NCI-H2171 treated with DMSO at 0.1 percent for 48 hours (cell line): ENCODE data around the gene RAPH1.

Experiments
- DNase-seq: peaks from one replicate; lab custom pipeline; 2025; lab: John Stamatoyannopoulos, UW

The RAPH1 gene

GRCh38 chr2:203535078-203535783 lies at the start of gene RAPH1:
TSS of gene RAPH1 (minus strand) at chr2:203535301. CDS start at chr2:203495353, 39,948 bp downstream.
- peak; percentile 74 for DNase-seq

GRCh38 chr2:203584784-203585183 lies 49.7 kb upstream of the RAPH1 start:
- no peak for DNase-seq

GRCh38 chr2:203583701-203584100 lies 48.6 kb upstream of the RAPH1 start:
- no peak for DNase-seq

GRCh38 chr2:203583084-203583695 lies 48.1 kb upstream of the RAPH1 start:
- DNase-seq: no peak

GRCh38 chr2:203582468-203582867 lies 47.4 kb upstream of the RAPH1 start:
- no peak for DNase-seq

- DNase-seq: no peak
Observed at GRCh38 chr2:203580844-203581243, 45.7 kb upstream of the RAPH1 start.

GRCh38 chr2:203579730-203580129 lies 44.6 kb upstream of the RAPH1 start:
- no peak for DNase-seq

GRCh38 chr2:203578759-203579643 lies 43.9 kb upstream of the RAPH1 start:
- no peak for DNase-seq

- no peak for DNase-seq
Observed at GRCh38 chr2:203574824-203575223, 39.7 kb upstream of the RAPH1 start.

- DNase-seq: no peak
Observed at GRCh38 chr2:203572316-203572715, 37.2 kb upstream of the RAPH1 start.

GRCh38 chr2:203569677-203570316 lies 34.7 kb upstream of the RAPH1 start:
- no peak for DNase-seq

GRCh38 chr2:203567691-203568090 lies 32.6 kb upstream of the RAPH1 start:
- no peak for DNase-seq

GRCh38 chr2:203566161-203566560 lies 31.1 kb upstream of the RAPH1 start:
- DNase-seq: no peak

GRCh38 chr2:203565076-203565475 lies 30.0 kb upstream of the RAPH1 start:
- no peak for DNase-seq

- DNase-seq: no peak
Observed at GRCh38 chr2:203562268-203562667, 27.2 kb upstream of the RAPH1 start.

- no peak for DNase-seq
Observed at GRCh38 chr2:203559641-203560040, 24.5 kb upstream of the RAPH1 start.

- no peak for DNase-seq
Observed at GRCh38 chr2:203553784-203554183, 18.7 kb upstream of the RAPH1 start.

- DNase-seq: no peak
Observed at GRCh38 chr2:203551778-203552177, 16.7 kb upstream of the RAPH1 start.

- no peak for DNase-seq
Observed at GRCh38 chr2:203550266-203550665, 15.2 kb upstream of the RAPH1 start.

GRCh38 chr2:203549406-203549805 lies 14.3 kb upstream of the RAPH1 start:
- DNase-seq: no peak

GRCh38 chr2:203548887-203549286 lies 13.8 kb upstream of the RAPH1 start:
- DNase-seq: no peak

- DNase-seq: no peak
Observed at GRCh38 chr2:203547356-203547755, 12.3 kb upstream of the RAPH1 start.
